Measurements from ENCODE around the gene CDK11B.

DNA sequence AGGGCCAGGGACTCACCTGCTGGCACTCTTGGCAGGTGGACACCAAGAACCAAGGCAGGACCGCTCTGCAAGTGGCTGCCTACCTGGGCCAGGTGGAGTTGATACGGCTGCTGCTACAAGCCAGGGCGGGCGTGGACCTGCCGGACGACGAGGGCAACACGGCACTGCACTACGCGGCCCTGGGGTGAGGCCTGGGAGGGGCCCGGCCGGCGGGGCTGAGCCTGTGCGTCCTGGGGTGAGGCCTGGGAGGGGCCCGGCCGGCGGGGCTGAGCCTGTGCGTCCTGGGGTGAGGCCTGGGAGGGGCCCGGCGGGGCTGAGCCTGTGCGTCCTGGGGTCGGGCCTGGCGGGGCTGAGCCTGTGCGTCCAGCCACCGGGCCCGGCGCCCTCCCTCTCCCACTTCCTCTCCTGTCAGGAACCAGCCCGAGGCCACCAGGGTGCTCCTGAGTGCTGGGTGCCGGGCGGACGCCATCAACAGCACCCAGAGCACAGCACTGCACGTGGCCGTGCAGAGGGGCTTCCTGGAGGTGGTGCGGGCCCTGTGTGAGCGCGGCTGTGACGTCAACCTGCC is 31.5 kb downstream of the CDK11B start:
- TF ChIP-seq, protein P1, sequence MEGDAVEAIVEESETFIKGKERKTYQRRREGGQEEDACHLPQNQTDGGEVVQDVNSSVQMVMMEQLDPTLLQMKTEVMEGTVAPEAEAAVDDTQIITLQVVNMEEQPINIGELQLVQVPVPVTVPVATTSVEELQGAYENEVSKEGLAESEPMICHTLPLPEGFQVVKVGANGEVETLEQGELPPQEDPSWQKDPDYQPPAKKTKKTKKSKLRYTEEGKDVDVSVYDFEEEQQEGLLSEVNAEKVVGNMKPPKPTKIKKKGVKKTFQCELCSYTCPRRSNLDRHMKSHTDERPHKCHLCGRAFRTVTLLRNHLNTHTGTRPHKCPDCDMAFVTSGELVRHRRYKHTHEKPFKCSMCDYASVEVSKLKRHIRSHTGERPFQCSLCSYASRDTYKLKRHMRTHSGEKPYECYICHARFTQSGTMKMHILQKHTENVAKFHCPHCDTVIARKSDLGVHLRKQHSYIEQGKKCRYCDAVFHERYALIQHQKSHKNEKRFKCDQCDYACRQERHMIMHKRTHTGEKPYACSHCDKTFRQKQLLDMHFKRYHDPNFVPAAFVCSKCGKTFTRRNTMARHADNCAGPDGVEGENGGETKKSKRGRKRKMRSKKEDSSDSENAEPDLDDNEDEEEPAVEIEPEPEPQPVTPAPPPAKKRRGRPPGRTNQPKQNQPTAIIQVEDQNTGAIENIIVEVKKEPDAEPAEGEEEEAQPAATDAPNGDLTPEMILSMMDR (IDR thresholded peaks at IDR 0.05) = no peak
- no peak for TF ChIP-seq POLR2A (IDR thresholded peaks at IDR 0.05)

Data from thyroid gland (tissue), 4 donors.